Raji (cell line): ENCODE measurements around the gene MRPL32.
A peak's percentile ranks its signal among the peaks of the same experiment; 100 is the strongest.

Experiments used
- POLR2A ChIP-seq: IDR thresholded peaks from 2 replicates; pipeline ENCODE4 v1.6.1; 2011; ENCODE audit warnings: low read depth, low read length, control low read depth; ENCODE audit not compliant: insufficient read depth

MRPL32 gene

DNA sequence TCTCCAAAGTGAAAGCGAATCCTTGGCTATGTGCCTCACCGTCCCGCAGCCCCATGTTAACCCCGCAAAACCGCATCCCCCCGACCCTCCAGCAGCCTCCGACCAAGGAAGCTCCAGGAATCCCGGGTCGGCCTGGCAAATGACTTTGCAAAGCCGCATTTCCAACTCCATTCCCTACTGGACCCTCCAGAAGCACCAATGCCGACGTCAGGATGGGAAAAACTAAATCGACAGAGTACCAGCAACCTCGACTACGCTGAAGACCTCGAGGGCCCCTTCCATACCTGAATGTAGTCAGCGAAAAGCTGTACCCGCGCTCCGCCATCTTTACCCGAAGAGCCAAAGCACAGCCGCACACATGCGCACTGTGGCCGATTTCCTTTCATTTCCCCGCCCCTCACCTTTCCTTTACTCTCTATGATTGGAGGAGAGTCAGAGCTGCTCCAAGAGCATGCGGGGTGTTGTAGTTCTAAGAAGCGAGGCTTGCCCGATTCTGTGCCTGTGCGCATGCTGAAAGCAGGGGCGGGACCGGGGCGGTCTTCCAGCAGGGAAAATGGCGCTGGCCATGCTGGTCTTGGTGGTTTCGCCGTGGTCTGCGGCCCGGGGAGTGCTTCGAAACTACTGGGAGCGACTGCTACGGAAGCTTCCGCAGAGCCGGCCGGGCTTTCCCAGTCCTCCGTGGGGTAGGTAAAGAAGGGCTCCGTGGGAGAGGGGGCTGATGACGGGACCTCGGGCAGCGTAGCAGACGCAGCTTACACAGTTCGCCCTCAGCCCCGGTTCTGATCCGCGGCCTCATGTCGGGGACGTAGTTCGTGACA is at the start of gene MRPL32, which contains the start of gene PSMA2:
TSS of gene MRPL32 (plus strand) at position 543 of the 818 bp plus-strand sequence. CDS start at position 554, 11 bp downstream.
TSS of gene PSMA2 (minus strand) at position 341 of the 818 bp plus-strand sequence. CDS start at position 325, 16 bp downstream.
- peak; percentile 88 for TF ChIP-seq POLR2A

DNA sequence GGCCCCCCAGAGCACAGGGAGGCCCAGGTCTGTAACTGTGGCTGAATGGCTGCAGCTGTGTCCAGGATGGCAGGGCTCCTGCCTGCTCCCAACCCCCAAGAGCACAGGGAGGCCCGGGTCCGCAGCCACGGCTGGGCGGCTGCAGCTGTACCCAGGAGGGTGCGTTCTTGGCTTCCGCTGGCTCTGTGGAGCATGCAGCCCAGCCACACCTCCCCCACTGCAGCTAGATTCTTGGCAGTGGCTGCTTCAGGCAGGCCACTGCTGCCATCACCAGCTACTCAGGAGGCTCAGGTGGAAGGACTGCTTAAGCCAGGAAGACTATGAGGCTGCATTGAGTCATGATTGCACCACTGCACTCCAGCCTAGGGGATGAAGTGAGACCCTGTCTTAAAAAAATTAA is 48.2 kb upstream of the MRPL32 start:
- no peak for TF ChIP-seq POLR2A

DNA sequence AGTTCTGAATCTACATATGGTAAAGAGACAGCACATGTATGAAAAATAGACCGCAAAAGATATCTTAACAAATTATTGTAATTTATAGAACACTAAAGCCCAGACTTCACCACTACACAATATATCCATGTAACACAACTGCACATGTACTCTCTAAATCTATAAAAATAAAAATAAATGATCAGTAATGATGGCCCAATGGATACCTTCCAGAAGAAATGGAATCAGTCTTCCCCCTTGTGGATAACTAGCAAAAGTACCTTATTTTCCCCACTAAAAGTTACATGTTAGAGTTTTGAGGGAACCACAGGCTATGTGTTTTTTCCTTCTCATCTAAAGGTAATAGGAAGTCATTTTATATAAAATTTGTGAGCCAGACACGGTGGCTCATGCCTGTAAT is 46.0 kb upstream of the MRPL32 start:
- TF ChIP-seq POLR2A, result no peak

DNA sequence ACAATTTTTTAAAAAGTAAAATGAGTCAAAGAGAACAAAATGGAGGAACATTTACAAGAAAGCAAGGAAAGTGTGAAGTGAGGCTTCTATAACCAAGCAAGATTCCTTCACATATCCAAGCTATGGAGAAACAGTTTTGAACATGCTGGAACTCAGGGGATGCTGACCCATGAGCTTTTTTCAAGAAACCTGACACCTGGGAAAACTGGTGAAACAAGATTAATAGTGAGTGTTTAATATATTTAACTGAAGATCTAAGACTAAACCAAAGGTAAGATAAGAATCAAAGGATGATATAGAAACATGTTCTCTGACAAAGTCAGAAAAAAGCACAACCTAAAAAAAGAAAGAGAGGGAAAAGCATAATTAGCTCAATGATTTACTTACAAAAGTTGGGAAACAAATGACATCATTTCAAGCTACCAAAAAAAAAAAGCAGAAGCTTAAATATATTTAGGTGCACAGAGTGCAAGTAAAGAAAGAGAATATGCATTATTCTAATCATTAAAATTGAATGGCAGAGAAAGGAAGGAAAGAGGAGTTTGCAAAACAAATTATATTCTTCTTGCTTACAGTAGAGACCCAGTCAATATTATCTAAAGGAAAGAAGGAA is 45.2 kb upstream of the MRPL32 start:
- no peak for TF ChIP-seq POLR2A

DNA sequence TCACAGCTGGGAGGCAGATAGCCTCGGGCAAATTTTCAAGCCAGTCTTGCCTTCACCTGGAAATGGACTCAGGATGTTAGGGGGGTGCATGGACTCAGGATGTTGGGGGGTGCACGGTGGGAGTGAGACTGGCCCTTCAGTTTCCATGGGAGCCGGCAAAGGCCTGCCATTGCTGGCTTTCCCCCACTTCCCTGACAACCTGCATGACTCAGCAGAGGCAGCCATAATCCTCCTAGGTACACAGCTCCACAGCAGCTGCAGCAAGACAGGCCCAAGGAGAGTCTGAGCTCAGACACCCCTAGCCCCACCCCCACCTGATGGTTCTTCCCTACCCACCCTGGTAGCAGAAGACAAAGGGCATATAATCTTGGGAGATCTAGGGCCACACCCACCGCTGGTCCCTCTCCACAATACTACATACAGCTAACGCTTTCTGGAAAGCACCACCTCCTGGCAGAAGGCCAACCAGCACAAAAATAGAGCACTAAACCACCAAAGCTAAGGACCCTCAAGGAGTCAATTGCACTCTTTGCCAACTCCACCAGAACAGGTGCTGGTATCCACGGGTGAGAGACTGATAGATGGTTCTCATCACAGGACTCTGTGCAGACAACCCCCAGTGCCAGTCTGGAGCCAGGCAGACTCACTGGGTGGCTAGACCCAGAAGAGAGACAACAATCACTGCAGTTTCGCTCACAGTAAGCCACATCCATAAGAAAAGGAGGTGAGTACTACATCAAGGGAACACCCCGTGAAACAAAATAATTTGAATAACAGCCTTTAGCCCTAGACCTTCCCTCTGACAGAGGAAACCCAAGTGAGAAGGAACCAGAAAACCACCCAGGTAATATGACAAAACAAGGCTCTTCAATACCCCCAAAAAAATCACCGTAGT is 38.6 kb upstream of the MRPL32 start:
- no peak for TF ChIP-seq POLR2A

DNA sequence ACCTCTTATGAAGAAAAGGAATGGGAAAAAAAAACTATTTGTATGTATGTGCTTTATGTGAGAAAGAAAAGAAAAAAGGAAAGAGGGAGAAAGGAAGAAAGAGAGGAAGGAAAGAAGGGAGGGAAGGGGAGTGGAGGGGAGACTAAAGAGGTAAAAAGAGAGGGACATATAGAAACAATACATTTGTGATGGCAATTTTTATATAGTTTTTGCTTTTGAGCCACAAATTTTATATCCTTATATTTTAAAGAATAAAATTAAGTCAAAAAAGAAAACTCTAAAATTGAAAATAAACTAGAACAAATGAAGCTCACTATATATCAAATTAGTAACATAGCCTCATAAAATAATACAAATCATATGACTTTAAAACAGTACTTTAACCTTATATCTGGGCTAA is 31.3 kb upstream of the MRPL32 start:
- TF ChIP-seq POLR2A, result no peak

DNA sequence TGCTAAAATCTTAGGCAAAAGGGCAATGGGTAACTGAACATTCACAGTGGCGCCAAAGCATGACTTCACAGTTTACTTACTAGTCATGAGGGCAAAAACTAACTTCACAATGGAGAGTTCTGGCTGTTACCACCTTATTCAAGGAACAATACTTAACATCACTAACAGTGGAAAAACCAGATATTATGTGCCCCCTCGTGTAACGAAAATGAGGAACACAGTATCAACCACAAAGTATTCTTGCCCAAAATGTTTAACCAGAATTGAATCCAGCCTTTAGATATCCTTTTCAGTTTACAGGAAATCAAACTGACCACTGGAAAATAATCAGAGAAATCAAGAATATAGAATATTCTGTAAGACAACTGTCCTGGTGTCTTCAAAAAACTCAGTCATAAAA is 29.8 kb upstream of the MRPL32 start:
- no peak for TF ChIP-seq POLR2A

DNA sequence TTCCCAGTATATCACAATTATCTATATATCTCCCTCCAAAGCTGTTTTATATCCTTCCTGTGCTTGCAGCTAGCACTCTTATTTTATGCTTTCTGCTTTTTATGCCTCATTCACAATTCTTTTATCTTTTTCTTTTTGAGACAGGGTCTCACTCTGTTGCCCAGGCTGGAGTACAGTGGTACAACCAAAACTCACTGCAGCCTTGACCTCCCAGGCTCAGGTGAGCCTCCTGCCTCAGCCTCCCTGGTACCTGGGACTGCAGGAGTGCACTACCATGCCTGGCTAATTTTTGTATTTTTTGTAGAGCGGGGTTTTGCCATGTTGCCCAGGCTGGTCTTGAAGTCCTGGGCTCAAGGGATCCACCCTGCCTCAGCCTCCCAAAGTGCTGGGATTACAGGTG is 26.0 kb upstream of the MRPL32 start:
- no peak for TF ChIP-seq POLR2A

DNA sequence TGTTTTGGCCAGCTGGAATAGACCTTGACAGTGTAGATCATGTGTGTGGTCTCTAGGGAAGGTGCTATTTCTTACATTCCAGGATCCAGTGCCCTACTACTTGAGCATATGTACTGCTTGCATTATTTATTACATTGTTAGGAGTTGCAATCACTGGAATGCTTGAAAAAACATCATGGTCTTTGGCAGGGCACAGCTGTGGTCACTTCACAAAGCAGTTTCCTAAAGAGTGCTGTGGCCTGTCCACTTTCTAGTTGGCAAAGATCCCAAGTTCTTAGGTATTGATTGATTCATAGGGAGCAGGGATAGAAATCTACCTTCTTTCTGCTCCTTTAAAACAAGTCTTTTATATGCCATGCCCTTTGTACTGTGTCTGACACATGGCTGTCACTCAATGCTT is 24.9 kb upstream of the MRPL32 start:
- no peak for TF ChIP-seq POLR2A

DNA sequence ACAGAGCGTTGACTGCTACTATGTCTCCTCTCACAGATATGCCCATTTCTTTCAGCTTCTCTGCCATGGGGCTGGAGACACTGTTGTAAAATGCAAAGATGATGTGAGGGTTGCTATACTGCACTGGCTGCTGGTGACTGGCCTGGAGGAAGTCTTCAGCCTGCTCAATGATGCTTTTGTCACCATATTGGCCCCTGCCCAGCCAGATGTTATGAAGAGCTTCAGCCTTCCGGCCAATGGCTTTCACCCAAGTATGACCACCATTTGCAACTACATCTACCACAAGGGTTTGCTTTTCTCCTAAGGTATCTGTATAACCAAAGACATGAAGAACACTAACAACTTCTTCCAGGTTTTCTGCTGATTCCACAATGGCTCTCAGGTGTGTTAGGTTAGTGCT is 21.9 kb upstream of the MRPL32 start:
- TF ChIP-seq POLR2A, result no peak

DNA sequence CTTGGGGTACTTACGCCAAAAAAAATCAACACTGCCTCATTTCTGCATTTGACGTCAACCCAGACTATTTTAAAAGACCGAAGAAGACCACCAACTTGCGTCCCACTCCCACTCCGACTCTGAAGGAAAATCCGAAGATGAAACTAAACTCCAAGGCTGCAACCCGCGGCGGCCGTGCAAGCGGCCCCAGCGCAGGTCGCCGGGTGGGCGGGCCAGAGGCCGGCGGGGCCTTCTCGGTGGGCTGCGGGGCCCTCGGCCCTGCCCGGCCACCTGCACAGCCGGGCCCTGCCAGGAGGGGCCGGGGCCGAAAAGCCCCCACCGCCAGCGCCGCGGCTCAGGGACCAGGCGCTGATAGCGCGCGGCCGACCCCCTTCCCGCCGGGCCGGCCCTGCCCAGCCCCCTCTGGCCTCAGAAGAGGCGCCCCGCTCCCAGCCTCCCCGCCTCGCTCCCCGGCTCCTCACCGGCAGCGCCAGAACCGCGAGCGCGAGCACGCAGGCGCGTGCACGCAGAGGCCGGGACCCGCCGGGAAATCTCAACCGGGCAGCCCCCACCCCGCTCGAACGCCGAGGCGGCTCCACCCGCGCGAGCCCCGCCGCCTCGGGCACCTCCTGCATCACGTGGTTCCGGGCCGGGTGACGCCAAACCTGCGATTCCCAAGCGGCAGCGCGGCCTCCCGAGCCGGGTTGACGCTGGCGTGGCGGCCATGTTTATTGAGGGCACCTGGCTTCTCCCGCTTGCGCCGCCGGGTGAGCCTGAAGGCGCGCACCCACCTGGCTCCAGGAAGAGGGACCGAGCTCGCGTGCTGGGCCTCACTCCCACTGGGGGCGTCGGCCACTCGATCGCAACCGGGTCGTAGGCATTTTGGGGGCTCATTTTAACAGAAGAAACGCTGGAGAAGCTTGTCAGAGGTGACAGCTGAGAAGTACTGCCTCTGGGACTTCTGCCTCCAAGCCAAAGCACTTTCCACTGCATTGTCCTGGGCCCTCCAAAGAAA is 20.4 kb upstream of the MRPL32 start, which contains the start of gene C7orf25:
TSS of gene C7orf25 (minus strand) at position 617 of the 994 bp plus-strand sequence. CDS start 1,170 bp downstream, outside the sequence.
- peak; percentile 60 for TF ChIP-seq POLR2A

DNA sequence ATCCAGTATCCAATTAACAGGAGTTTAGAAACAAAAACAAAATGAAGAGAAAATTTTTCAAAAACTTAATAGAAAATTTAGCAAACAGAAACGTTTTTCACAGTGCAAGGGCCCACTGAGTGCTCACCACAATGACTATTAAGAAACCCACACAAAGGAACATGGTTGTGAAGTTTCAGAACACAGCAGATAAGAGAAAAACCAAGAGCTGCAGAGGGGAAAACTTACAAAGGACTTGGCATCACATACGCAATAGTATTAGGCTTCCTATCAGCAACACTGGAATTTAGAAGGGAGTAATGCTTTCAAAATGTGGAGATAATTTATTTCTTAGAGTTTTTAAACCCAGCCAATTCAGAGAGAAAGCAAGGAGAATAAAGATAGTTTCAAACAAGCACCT is 18.6 kb upstream of the MRPL32 start:
- no peak for TF ChIP-seq POLR2A

DNA sequence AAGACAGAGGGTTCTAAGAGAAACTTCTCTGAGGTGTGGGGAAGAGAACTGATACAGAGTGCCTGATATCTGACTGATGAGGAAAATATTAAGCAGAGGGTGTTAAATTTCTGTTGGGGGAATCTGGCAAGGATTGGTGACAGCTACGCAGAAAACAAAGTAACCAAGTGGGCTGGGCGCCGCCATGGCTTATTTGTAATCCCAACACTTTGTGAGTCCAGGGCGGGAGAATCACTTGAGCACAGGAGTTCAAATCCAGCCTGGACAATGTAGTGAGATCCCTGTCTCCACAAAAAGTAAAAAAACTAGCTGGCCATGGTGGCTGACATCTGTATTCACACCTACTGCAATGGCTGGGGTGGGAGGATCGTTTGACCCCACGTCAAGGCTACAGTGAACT is 18.2 kb upstream of the MRPL32 start:
- no peak for TF ChIP-seq POLR2A

DNA sequence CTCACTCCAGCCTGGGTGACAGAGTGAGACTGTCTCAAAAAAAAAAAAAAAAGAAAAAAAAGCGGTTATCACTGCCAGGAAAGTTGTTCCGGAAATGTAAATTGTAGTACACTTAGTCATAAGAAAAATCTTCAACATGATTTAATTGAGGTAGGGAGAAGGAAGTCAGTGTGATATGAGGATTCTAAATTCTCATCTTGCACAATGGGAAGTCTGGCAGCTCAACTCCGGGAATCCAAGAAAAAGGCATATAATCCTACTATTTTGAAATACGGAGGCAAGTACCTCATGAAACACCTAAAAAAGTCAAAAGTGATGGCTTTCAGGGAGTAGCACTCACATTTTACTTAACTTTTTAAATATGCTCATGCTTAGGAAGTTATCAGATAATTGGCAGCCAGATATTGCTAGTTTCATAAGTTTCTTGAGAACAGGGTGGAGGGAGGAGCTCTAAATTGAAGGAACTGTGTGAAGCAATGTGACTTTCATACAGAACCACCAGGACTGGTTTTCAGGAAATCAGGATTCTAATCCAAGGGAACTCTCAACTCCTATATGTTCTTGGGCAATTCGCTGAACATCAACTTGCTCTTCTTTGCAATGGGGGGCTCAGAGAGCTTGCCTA is 17.6 kb upstream of the MRPL32 start:
- no peak for TF ChIP-seq POLR2A
